Pancreas (tissue), 10 donors: ENCODE measurements around the gene WBP1L. TPM values are rescaled to one million over a fixed set of nuclear protein-coding genes. Genes with fewer than 3 reads are reported as not detected.

Experiments used
- ATAC-seq, 4 donors: fragments of 200-7000 bp; cut with Tn5 transposase; one replicate each; pipeline versions ENCODE4 v1.8.0 to v1.9.1; 2020; ENCODE audit warnings: mild to moderate bottlenecking in 4 of 4, moderate library complexity in 4 of 4
- DNase-seq, 6 donors: peaks; one replicate each; pipeline ENCODE4 v3.0.0-alpha.2; 2020
- FAIRE-seq: peaks from 2 replicates; lab custom pipeline; 2012; peaks lifted over from hg19 to GRCh38; lab: Jason Lieb, UNC
- H3K27ac ChIP-seq, 4 donors: fragments of 200-600 bp; sonication (generic); 1 replicate in 3 of 4; 2 replicates in 1 of 4; pipeline versions ENCODE4 v1.5.0 to v1.8.0; 2020
- H3K27me3 ChIP-seq, 4 donors: fragments of 200-600 bp; one replicate each; pipeline ENCODE4 v1.8.0; 2021
- H3K36me3 ChIP-seq, 3 donors: fragments of 200-600 bp; sonication (generic) in 1 of 3; one replicate each; pipeline versions ENCODE4 v1.5.0 to v1.8.0; 2020 to 2021
- H3K4me1 ChIP-seq, 3 donors: fragments of 200-600 bp; one replicate each; pipeline ENCODE4 v1.8.0; 2021
- H3K4me3 ChIP-seq, 4 donors: fragments of 200-600 bp; sonication (generic) in 2 of 4; one replicate each; pipeline versions ENCODE4 v1.5.0 to v1.8.0; 2020 to 2021
- H3K9me3 ChIP-seq, 4 donors: fragments of 200-600 bp; one replicate each; pipeline ENCODE4 v1.8.0; 2021
- CTCF ChIP-seq, 4 donors: fragments of 200-600 bp; sonication (generic) in 3 of 4; IDR thresholded peaks; one replicate each; pipeline versions ENCODE4 v1.5.0 to v1.8.0; 2021; ENCODE audit warnings: antibody characterized with exemption in 4 of 4
- WGBS, 2 donors: extraction: QIAGEN DNeasy Blood & Tissue Kit; methylation state at CpG; one replicate each; pipeline ENCODE4 v1.1.7; 2013; 5-methylcytosine and 5-hydroxymethylcytosine counted together
- intact Hi-C, 3 donors: fragments of 100-400 bp; cut with DNase I; formaldehyde crosslinking; loops; one replicate each; pipeline versions ENCODE4 v1.11.1 to v1.14.2; 2022
- polyA plus RNA-seq, 2 donors: library from polyadenylated mRNA; stranded (reverse); fragments of 200-250 nt; gene quantifications; one replicate each; pipeline ENCODE4 v1.2.3, GENCODE V29; 2013
- total RNA-seq, 6 donors: library from RNA; stranded (reverse); fragmentation: NEBNext Ultra II Directional in 4 of 6; extraction: Animal tissue kit (Norgen Biotek cat#: 25700) in 4 of 6; gene quantifications; one replicate each; pipeline versions ENCODE4 v1.2.1 to v1.2.4, GENCODE V29; 2021 to 2023
- donor health status: healthy with polysubstance abuse.
- donor health status: DM: no; HTN: no; CAD: no; lungs with moderate emphysema.
- donor health status: DM: no; HTN: no; CAD: no.
- donor health status: control.
- donor health status: control.
- donor health status: Bipolar disorder and iron deficiency.
- donor health status: DM: yes; HTN: yes; CAD: no.
- donor health status: DM: no; HTN: no; CAD: no.
- donor health status: DM: no; HTN: no; CAD: no.
- donor health status: DM: yes; HTN: yes; CAD: no.

WBP1L gene
- total and polyA plus RNA-seq, 8 donors, result 9.0 to 27.3 (median 10.8) TPM

GRCh38 chr10:102780527-102780808, 36.7 kb downstream of the WBP1L start:
- H3K4me1 ChIP-seq, result peaks cover 12 to 52% (median 15%) of the 10 kb centered on the region in 3 donors
- TF ChIP-seq CTCF (IDR thresholded peaks at IDR 0.05), result no peak
- ATAC-seq, result no peak

GRCh38 chr10:102781090-102781920, 37.6 kb downstream of the WBP1L start:
- FAIRE-seq (no peak), DNase-seq (no peak), ATAC-seq (no peak)
- peak overlapping the region in 2 of 4 donors; percentile 60 to 73 for H3K27ac ChIP-seq
- no peaks in the 10 kb centered on the region for H3K36me3 ChIP-seq
- no peaks in the 10 kb centered on the region for H3K27me3 ChIP-seq
- H3K4me3 ChIP-seq, result no peak overlapping the region
- H3K9me3 ChIP-seq, result no peaks in the 10 kb centered on the region
- intact Hi-C loops, result no loop called here
- TF ChIP-seq CTCF (IDR thresholded peaks at IDR 0.05), result no peak
- 60 to 68% methylated on average over 8 of the region's 8 CpGs for WGBS, 2 donors
- H3K4me1 ChIP-seq, result peaks cover 4 to 47% (median 7%) of the 10 kb centered on the region in 3 donors

More at GRCh38 chr10:102780527-102780808, 36.7 kb downstream of the WBP1L start:
- Histone ChIP-seq H3K9me3 (no peaks in the 10 kb centered on the region), H3K27me3 (no peaks in the 10 kb centered on the region), H3K4me3 (no peak overlapping the region), H3K27ac (no peak overlapping the region), H3K36me3 (no peaks in the 10 kb centered on the region)
- WGBS, 2 donors, result 93 to 100% methylated on average over 1 of the region's 1 CpG
- DNase-seq (no peak), FAIRE-seq (no peak)
- intact Hi-C loops, result no loop called here

GRCh38 chr10:102781921-102782557, 38.3 kb downstream of the WBP1L start:
- FAIRE-seq (no peak), ATAC-seq (peak; percentile 57 to 66 (median 60)), DNase-seq (no peak)
- H3K4me1 ChIP-seq, result peaks cover 0 to 41% (median 5%) of the 10 kb centered on the region in 3 donors
- intact Hi-C loops, result no loop called here
- H3K36me3 ChIP-seq, result no peaks in the 10 kb centered on the region
- TF ChIP-seq CTCF (IDR thresholded peaks at IDR 0.05), result no peak
- peak overlapping the region in 2 of 4 donors; percentile 60 to 73 for H3K27ac ChIP-seq
- H3K27me3 ChIP-seq, result no peaks in the 10 kb centered on the region
- no peak overlapping the region for H3K4me3 ChIP-seq
- 66 to 70% methylated on average over 6 of the region's 6 CpGs for WGBS, 2 donors
- H3K9me3 ChIP-seq, result no peaks in the 10 kb centered on the region

- no peaks in the 10 kb centered on the region for H3K36me3 ChIP-seq
- no peak overlapping the region for H3K4me3 ChIP-seq
- intact Hi-C loops, result no loop called here
- peak overlapping the region in 3 of 4 donors; percentile 16 to 73 (median 60) for H3K27ac ChIP-seq
- ATAC-seq (peak in 3 of 4 donors; percentile 46 to 61 (median 47)), DNase-seq (no peak), FAIRE-seq (no peak)
- 81 to 82% methylated on average over 18 of the region's 18 CpGs for WGBS, 2 donors
- peaks cover 0 to 33% (median 5%) of the 10 kb centered on the region in 3 donors for H3K4me1 ChIP-seq
- H3K27me3 ChIP-seq, result no peaks in the 10 kb centered on the region
- TF ChIP-seq CTCF (IDR thresholded peaks at IDR 0.05), result no peak
- H3K9me3 ChIP-seq, result no peaks in the 10 kb centered on the region
Observed at GRCh38 chr10:102782673-102783551, 39.2 kb downstream of the WBP1L start.
